ENCODE results near the gene TREM2. TPM values are rescaled to one million over a fixed set of nuclear protein-coding genes. Genes with fewer than 3 reads are reported as not detected.

TREM2 gene
- total RNA-seq, 3 donors from 2014 or later, result 0.29 to 1.3 (median 0.67) TPM

- TF ChIP-seq CTCF (IDR thresholded peaks at IDR 0.05), result no peak
- ATAC-seq (no peak), DNase-seq (no peak)
- intact Hi-C loops (cut with DNase I, micrococcal nuclease), result no loop called here
- Histone ChIP-seq H3K36me3 (ENCODE audit: low read depth) (no peaks in the 10 kb centered on the region), H3K4me3 (no peak overlapping the region), H3K9me3 (no peaks in the 10 kb centered on the region), H3K4me1 (ENCODE audit: low read depth) (no peaks in the 10 kb centered on the region)
Observed at GRCh38 chr6:41150671-41151070, 12.2 kb downstream of the TREM2 start.

GRCh38 chr6:41147917-41148316, 15.0 kb downstream of the TREM2 start:
- Histone ChIP-seq H3K4me1 (ENCODE audit: low read depth) (no peaks in the 10 kb centered on the region), H3K36me3 (ENCODE audit: low read depth) (no peaks in the 10 kb centered on the region), H3K4me3 (no peak overlapping the region), H3K9me3 (no peaks in the 10 kb centered on the region)
- DNase-seq (no peak), ATAC-seq (no peak)
- no peak for TF ChIP-seq CTCF (IDR thresholded peaks at IDR 0.05)
- intact Hi-C loops (cut with DNase I, micrococcal nuclease), result no loop called here

GRCh38 chr6:41136911-41137310, 26.0 kb downstream of the TREM2 start:
- Histone ChIP-seq H3K9me3 (no peaks in the 10 kb centered on the region), H3K4me1 (ENCODE audit: low read depth) (no peaks in the 10 kb centered on the region), H3K4me3 (no peak overlapping the region), H3K36me3 (ENCODE audit: low read depth) (no peaks in the 10 kb centered on the region)
- no peak for TF ChIP-seq CTCF (IDR thresholded peaks at IDR 0.05)
- intact Hi-C loops (cut with DNase I, micrococcal nuclease), result no loop called here
- DNase-seq, result no peak
- ATAC-seq, result no peak

GRCh38 chr6:41135062-41135832, 27.7 kb downstream of the TREM2 start:
- intact Hi-C loops (cut with DNase I, micrococcal nuclease), result no loop called here
- Histone ChIP-seq H3K36me3 (ENCODE audit: low read depth) (no peaks in the 10 kb centered on the region), H3K4me3 (no peak overlapping the region), H3K4me1 (ENCODE audit: low read depth) (no peaks in the 10 kb centered on the region), H3K9me3 (no peaks in the 10 kb centered on the region)
- ATAC-seq (no peak), DNase-seq (no peak)
- TF ChIP-seq CTCF (IDR thresholded peaks at IDR 0.05), result no peak

GRCh38 chr6:41132254-41132653, 30.7 kb downstream of the TREM2 start:
- no peaks in the 10 kb centered on the region for H3K36me3 ChIP-seq (ENCODE audit: low read depth)
- ATAC-seq, result no peak
- H3K9me3 ChIP-seq, result no peaks in the 10 kb centered on the region
- TF ChIP-seq CTCF (IDR thresholded peaks at IDR 0.05), result no peak
- DNase-seq, result no peak
- intact Hi-C loops (cut with DNase I, micrococcal nuclease), result no loop called here
- no peaks in the 10 kb centered on the region for H3K4me1 ChIP-seq (ENCODE audit: low read depth)
- no peak overlapping the region for H3K4me3 ChIP-seq

All from mucosa of descending colon (tissue), 3 donors.